Lung (tissue), 12 donors: Measurements from ENCODE around the gene C1orf146. TPM values are rescaled to one million over a fixed set of nuclear protein-coding genes. Genes with fewer than 3 reads are reported as not detected.

Source experiments
- ATAC-seq: fragments of 200-7000 bp; cut with Tn5 transposase; one replicate; pipeline ENCODE4 v1.9.1; 2020; ENCODE audit warnings: moderate number of reproducible peaks; ENCODE audit not compliant: insufficient read depth, low FRiP score
- DNase-seq, 3 donors: peaks; one replicate each; pipeline ENCODE4 v3.0.0-alpha.2; 2013 to 2017
- H3K27ac ChIP-seq, 2 donors: one replicate each; pipeline ENCODE4 v1.5.1; 2013; ENCODE audit warnings: mild to moderate bottlenecking in 2 of 2, moderate library complexity in 2 of 2, control low read depth in 1 of 2, inconsistent platforms in 1 of 2, low read depth in 1 of 2, low read length in 1 of 2
- H3K27me3 ChIP-seq, 3 donors: one replicate each; pipeline ENCODE4 v1.5.1; 2013; ENCODE audit warnings: low read length in 2 of 3; ENCODE audit not compliant: control insufficient read depth in 3 of 3, insufficient read depth in 3 of 3
- H3K36me3 ChIP-seq, 4 donors: one replicate each; pipeline ENCODE4 v1.5.1; 2013; ENCODE audit warnings: low read length in 4 of 4, mild to moderate bottlenecking in 1 of 4, moderate library complexity in 1 of 4; ENCODE audit not compliant: control insufficient read depth in 4 of 4, insufficient read depth in 4 of 4
- H3K4me1 ChIP-seq, 5 donors: one replicate each; pipeline ENCODE4 v1.5.1; 2013; ENCODE audit warnings: low read length in 5 of 5, mild to moderate bottlenecking in 2 of 5, moderate library complexity in 1 of 5; ENCODE audit not compliant: control insufficient read depth in 5 of 5, insufficient read depth in 5 of 5
- H3K4me3 ChIP-seq: one replicate; pipeline ENCODE4 v1.5.1; 2013; ENCODE audit warnings: mild to moderate bottlenecking, control low read depth, moderate library complexity
- H3K9ac ChIP-seq, 2 donors: one replicate each; pipeline ENCODE4 v1.5.1; 2013; ENCODE audit warnings: low read length in 2 of 2, control low read depth in 1 of 2; ENCODE audit not compliant: insufficient read depth in 1 of 2
- H3K9me3 ChIP-seq, 4 donors: one replicate each; pipeline ENCODE4 v1.5.1; 2013; ENCODE audit warnings: low read length in 3 of 4, mild to moderate bottlenecking in 1 of 4, moderate library complexity in 1 of 4; ENCODE audit not compliant: control insufficient read depth in 4 of 4, insufficient read depth in 3 of 4
- WGBS, 2 donors: extraction: QIAGEN DNeasy Blood & Tissue Kit; methylation state at CpG; one replicate each; pipeline ENCODE4 v1.1.7; 2013; 5-methylcytosine and 5-hydroxymethylcytosine counted together
- polyA plus RNA-seq, 2 donors: library from polyadenylated mRNA; stranded (reverse); fragments of 200-250 nt; gene quantifications; one replicate each; pipeline ENCODE4 v1.2.1, GENCODE V29; 2013
- total RNA-seq, 2 donors: library from RNA; depleted of rRNA in 1 of 2; stranded (reverse); fragments of >200 nt in 1 of 2; gene quantifications; one replicate each; pipeline ENCODE4 v1.2.1, GENCODE V29; 2014 to 2021
- TF ChIP-seq, protein P1 (sequence below): IDR thresholded peaks from 2 replicates; pipeline ENCODE4 v1.5.1; 2012; ENCODE audit warnings: mild to moderate bottlenecking; ENCODE audit errors: control extremely low read depth, extremely low read depth
- donor health status: control.
- donor health status: control.
- donor health status: Bipolar disorder and iron deficiency.
- donor health status: healthy.
- donor health status: DM: yes; HTN: yes; CAD: no.

Gene C1orf146
- total and polyA plus RNA-seq, 4 donors: not detected

DNA sequence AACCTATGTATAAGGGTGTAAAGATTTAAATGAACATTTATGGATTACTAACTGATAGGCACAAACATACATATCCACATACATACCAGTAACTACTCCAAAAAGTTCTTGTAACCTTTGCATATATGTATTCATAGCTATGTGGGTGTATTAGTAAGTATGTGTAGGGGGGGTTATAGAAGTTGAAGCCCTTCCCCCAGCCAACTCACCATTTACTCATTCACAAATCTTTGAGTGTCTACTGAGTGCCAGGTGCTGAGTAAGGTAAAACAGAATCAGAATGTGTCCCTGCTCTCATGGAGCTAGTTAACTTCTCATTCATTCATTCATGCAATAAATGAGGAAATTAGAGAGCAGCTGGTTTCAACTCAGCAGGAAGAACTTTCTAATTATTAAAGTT is 1.3 kb downstream of the C1orf146 start:
- no peak overlapping the region for H3K4me3 ChIP-seq
- no peaks in the 10 kb centered on the region for H3K27me3 ChIP-seq
- TF ChIP-seq, protein P1, sequence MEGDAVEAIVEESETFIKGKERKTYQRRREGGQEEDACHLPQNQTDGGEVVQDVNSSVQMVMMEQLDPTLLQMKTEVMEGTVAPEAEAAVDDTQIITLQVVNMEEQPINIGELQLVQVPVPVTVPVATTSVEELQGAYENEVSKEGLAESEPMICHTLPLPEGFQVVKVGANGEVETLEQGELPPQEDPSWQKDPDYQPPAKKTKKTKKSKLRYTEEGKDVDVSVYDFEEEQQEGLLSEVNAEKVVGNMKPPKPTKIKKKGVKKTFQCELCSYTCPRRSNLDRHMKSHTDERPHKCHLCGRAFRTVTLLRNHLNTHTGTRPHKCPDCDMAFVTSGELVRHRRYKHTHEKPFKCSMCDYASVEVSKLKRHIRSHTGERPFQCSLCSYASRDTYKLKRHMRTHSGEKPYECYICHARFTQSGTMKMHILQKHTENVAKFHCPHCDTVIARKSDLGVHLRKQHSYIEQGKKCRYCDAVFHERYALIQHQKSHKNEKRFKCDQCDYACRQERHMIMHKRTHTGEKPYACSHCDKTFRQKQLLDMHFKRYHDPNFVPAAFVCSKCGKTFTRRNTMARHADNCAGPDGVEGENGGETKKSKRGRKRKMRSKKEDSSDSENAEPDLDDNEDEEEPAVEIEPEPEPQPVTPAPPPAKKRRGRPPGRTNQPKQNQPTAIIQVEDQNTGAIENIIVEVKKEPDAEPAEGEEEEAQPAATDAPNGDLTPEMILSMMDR: no peak
- H3K4me1 ChIP-seq: no peaks in the 10 kb centered on the region
- H3K36me3 ChIP-seq: no peaks in the 10 kb centered on the region
- H3K27ac ChIP-seq: no peak overlapping the region
- ATAC-seq: no peak
- no peak for DNase-seq
- H3K9ac ChIP-seq: no peak overlapping the region
- peaks cover 0 to 2% (median 0%) of the 10 kb centered on the region in 4 donors for H3K9me3 ChIP-seq

DNA sequence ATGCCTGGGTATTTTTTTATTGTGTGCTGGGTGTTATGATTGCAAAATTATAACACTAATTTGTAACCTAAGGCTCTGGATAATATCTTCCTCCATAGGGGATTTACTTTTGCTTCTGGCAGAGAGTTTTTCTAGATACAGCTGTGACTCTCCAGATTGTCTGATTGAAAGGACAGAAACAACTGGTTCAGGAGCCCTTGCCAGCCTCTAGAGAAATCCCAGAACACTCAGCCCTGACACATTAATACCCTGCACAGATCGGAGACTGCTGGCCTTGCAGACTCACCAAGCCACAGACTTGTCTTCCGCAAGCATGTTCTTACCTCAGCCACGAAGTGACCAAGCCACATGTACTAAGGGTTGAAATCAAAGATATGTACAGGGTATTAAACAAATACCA is 10.7 kb downstream of the C1orf146 start:
- TF ChIP-seq, protein P1: no peak
- ATAC-seq: no peak
- 79 to 92% methylated on average over 3 of the region's 3 CpGs for WGBS, 2 donors
- Histone ChIP-seq H3K9ac (no peak overlapping the region), H3K36me3 (no peaks in the 10 kb centered on the region), H3K4me3 (no peak overlapping the region), H3K4me1 (no peaks in the 10 kb centered on the region), H3K27me3 (no peaks in the 10 kb centered on the region), H3K27ac (no peak overlapping the region), H3K9me3 (peaks cover 0 to 3% (median 0%) of the 10 kb centered on the region in 4 donors)
- no peak for DNase-seq

DNA sequence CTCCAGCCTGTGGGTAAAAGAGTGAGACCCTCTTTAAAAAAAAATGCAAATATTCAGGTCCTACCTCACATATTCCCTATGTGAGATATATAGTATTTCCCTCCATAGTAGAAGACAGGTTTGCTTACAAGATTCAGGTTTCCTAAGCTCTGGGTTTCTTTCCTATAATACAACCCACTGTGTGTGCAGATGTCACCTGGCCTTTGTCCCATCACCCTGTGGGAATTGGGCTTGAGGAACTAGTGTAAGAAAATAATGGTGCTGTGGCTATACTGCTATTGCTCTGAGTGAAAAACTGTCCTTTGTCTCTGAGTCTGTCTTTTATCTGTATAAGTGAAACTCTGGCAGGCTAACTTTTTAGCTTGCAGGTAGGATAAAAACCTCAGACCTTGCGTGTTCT is 13.0 kb downstream of the C1orf146 start:
- Histone ChIP-seq H3K9ac (no peak overlapping the region), H3K9me3 (peaks cover 0 to 3% (median 0%) of the 10 kb centered on the region in 4 donors), H3K4me1 (no peaks in the 10 kb centered on the region), H3K27me3 (no peaks in the 10 kb centered on the region), H3K36me3 (no peaks in the 10 kb centered on the region), H3K4me3 (no peak overlapping the region), H3K27ac (no peak overlapping the region)
- TF ChIP-seq, protein P1: no peak
- no peak for DNase-seq
- 90 to 100% methylated on average over 1 of the region's 1 CpG for WGBS, 2 donors
- no peak for ATAC-seq

DNA sequence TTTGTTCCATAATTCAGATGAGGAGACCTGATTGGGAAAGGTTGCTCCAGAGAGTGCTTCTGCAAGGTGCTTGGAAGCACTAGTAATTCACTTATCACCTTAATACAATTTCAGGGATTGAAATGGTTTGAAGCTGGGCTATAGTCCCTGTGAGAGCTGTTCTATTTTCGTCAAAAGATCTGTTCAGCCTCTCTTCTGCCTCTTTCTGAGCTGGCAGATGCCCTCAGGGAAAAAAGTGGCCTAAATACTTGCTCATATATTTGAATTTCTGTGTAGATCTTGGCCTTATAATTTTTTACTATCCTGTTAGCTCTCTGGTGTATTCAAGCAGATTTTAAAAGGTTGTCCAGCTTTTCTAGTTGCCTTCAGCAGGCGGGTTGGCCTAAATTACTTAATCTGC is 22.3 kb downstream of the C1orf146 start:
- no peaks in the 10 kb centered on the region for H3K36me3 ChIP-seq
- H3K9me3 ChIP-seq: no peaks in the 10 kb centered on the region
- H3K4me3 ChIP-seq: no peak overlapping the region
- WGBS, 2 donors: 92 to 94% methylated on average over 2 of the region's 2 CpGs
- H3K4me1 ChIP-seq: no peaks in the 10 kb centered on the region
- DNase-seq (no peak), ATAC-seq (no peak)
- H3K27me3 ChIP-seq: no peaks in the 10 kb centered on the region
- H3K9ac ChIP-seq: no peak overlapping the region
- no peak overlapping the region for H3K27ac ChIP-seq
- TF ChIP-seq, protein P1: no peak
